HepG2 (cell line): ENCODE data around the gene DOCK9. TPM values are rescaled to one million over a fixed set of nuclear protein-coding genes. Genes with fewer than 3 reads are reported as not detected.

ENCODE experiments used
- ATAC-seq: fragments of 200-7000 bp; cut with Tn5 transposase; 3 replicates; pipeline ENCODE4 v1.9.1; 2020; ENCODE audit warnings: mild to moderate bottlenecking, moderate library complexity
- BruUV-seq: library from RNA; stranded (reverse); fragments of 400-500 nt; replicated peaks from 2 replicates; lab custom pipeline; 2021; lab: Mats Ljungman, UMichigan
- CTCF ChIA-PET: fragments of 300-600 bp; formaldehyde crosslinking; extraction: SDS; loops from one replicate; lab custom pipeline; 2021; ENCODE audit warnings: low total read pairs, inconsistent platforms, low intra/inter-chr PET ratio; lab: Yijun Ruan, JAX
- POLR2A ChIA-PET: fragments of 350-600 bp; sonication (Branson Sonifier 250); formaldehyde crosslinking; loops from one replicate; lab custom pipeline; 2020; ENCODE audit warnings: antibody characterized with exemption, inconsistent platforms; lab: Yijun Ruan, JAX
- DNase-seq: peaks from one replicate; pipeline ENCODE4 v3.0.0-alpha.2; 2015; ENCODE audit warnings: low spot score
- FAIRE-seq: peaks from 3 replicates; lab custom pipeline; 2011; peaks lifted over from hg19 to GRCh38; lab: Jason Lieb, UNC
- H2AFZ ChIP-seq: one replicate; pipeline ENCODE4 v1.6.1; 2011; ENCODE audit warnings: low read length, inconsistent platforms
- H3K27ac ChIP-seq: fragments of 300-600 bp; 3 replicates; pipeline ENCODE4 v1.8.0; 2011; ENCODE audit warnings: mixed run types, mild to moderate bottlenecking, mixed read lengths, low read length, inconsistent platforms; ENCODE audit not compliant: insufficient read depth; ENCODE audit errors: extremely low read length
- H3K27me3 ChIP-seq, 2 experiments: fragments of 200-600 bp in 1 of 2; 2 replicates in 1 of 2; 3 replicates in 1 of 2; pipeline versions ENCODE4 v1.6.0 to v1.8.0; 2011; ENCODE audit warnings: low read length in 2 of 2, mild to moderate bottlenecking in 2 of 2, moderate library complexity in 2 of 2, inconsistent platforms in 1 of 2; ENCODE audit not compliant: insufficient read depth in 2 of 2, control insufficient read depth in 1 of 2
- H3K36me3 ChIP-seq, 2 experiments: fragments of 200-600 bp in 1 of 2; replicated peaks in 1 of 2; 2 replicates in 1 of 2; 3 replicates in 1 of 2; pipeline versions ENCODE4 v1.5.1 to v1.8.0; 2011; ENCODE audit warnings: low read length in 2 of 2, inconsistent platforms in 1 of 2; ENCODE audit not compliant: insufficient read depth in 2 of 2, control insufficient read depth in 1 of 2
- H3K4me1 ChIP-seq: 2 replicates; pipeline ENCODE4 v1.5.1; 2012; ENCODE audit warnings: low read length, inconsistent platforms; ENCODE audit not compliant: insufficient read depth
- H3K4me2 ChIP-seq: 2 replicates; pipeline ENCODE4 v1.6.0; 2011; ENCODE audit warnings: low read depth, low read length, inconsistent platforms
- H3K4me3 ChIP-seq, 3 experiments: fragments of 200-600 bp in 1 of 3; sonication (generic), shearing (Covaris generic) in 1 of 3; replicated peaks in 1 of 3; 2 replicates each; pipeline ENCODE4 v1.5.1; 2011 to 2016; ENCODE audit warnings: low read length in 3 of 3, inconsistent platforms in 2 of 3, low read depth in 2 of 3, mild to moderate bottlenecking in 2 of 3, control low read depth in 1 of 3, mixed read lengths in 1 of 3; ENCODE audit not compliant: insufficient read depth in 1 of 3
- H3K79me2 ChIP-seq: one replicate; pipeline ENCODE4 v1.6.1; 2011; ENCODE audit warnings: low read length, inconsistent platforms; ENCODE audit not compliant: insufficient read depth
- H3K9ac ChIP-seq: 2 replicates; pipeline ENCODE4 v1.6.0; 2011; ENCODE audit warnings: mild to moderate bottlenecking, low read depth, low read length, inconsistent platforms; ENCODE audit not compliant: insufficient read depth
- H3K9me3 ChIP-seq: 2 replicates; pipeline ENCODE4 v1.5.1; 2012; ENCODE audit warnings: mild to moderate bottlenecking, low read length
- H4K20me1 ChIP-seq: 2 replicates; pipeline ENCODE4 v1.6.0; 2011; ENCODE audit warnings: inconsistent platforms, mild to moderate bottlenecking, low read length, moderate library complexity; ENCODE audit not compliant: insufficient read depth
- ARHGAP35 ChIP-seq: sonication (generic); formaldehyde crosslinking; IDR thresholded peaks from 2 replicates; pipeline ENCODE4 v1.9.0; 2022; ENCODE audit warnings: mild to moderate bottlenecking, inconsistent platforms, moderate library complexity, missing genetic modification reagents, borderline replicate concordance
- BCL3 ChIP-seq: sonication (generic); formaldehyde crosslinking; IDR thresholded peaks from 2 replicates; pipeline ENCODE4 v1.5.1; 2020; ENCODE audit warnings: mild to moderate bottlenecking, missing genetic modification reagents, moderate library complexity
- CERS6 ChIP-seq: sonication (generic); formaldehyde crosslinking; IDR thresholded peaks from 2 replicates; pipeline ENCODE4 v1.5.0; 2020; ENCODE audit warnings: missing genetic modification reagents
- GABPA ChIP-seq, 2 experiments: IDR thresholded peaks; 2 replicates each; pipeline ENCODE4 v1.6.1; 2011 to 2016; ENCODE audit warnings: low read depth in 2 of 2, low read length in 1 of 2, missing biosample characterization in 1 of 2, missing genetic modification characterization in 1 of 2
- NFIC ChIP-seq: IDR thresholded peaks from 2 replicates; pipeline ENCODE4 v1.6.1; 2012; ENCODE audit warnings: mild to moderate bottlenecking, low read length, inconsistent platforms
- PLSCR1 ChIP-seq: sonication (generic); formaldehyde crosslinking; IDR thresholded peaks from 2 replicates; pipeline ENCODE4 v1.5.0; 2020; ENCODE audit warnings: missing genetic modification reagents, mild to moderate bottlenecking, borderline replicate concordance
- ZBTB21 ChIP-seq: sonication (generic); formaldehyde crosslinking; IDR thresholded peaks from 2 replicates; pipeline ENCODE4 v1.4.0; 2020; ENCODE audit warnings: missing genetic modification reagents
- WGBS: methylation state at CpG from one replicate; pipeline ENCODE4 v1.1.6; 2017; ENCODE audit warnings: low lambda C conversion rate; 5-methylcytosine and 5-hydroxymethylcytosine counted together
- in situ Hi-C: cut with HindIII; loops from 2 replicates; pipeline ENCODE4 v1.10.0; 2017; ENCODE audit warnings: low pct_unique_long_range_greater_than_20kb; ENCODE audit not compliant: extremely low pct_ligation_motif_present
- intact Hi-C: fragments of 100-400 bp; cut with micrococcal nuclease; formaldehyde crosslinking; loops from one replicate; pipeline ENCODE4 v1.10.0; 2022; ENCODE audit not compliant: unreplicated experiment
- polyA plus RNA-seq, 8 experiments: library from polyadenylated mRNA; depleted of rRNA in 3 of 8; stranded (reverse) in 7 of 8; unstranded in 1 of 8; fragments of >200 nt; fragmentation: Illumina TruSeq in 4 of 8; extraction: Trizol in 4 of 8; gene quantifications; 2 replicates each; pipeline versions ENCODE4 v1.2.1 to v1.2.3, GENCODE V29; 2011 to 2016; ENCODE audit warnings: low read depth in 4 of 8, missing spikeins in 1 of 8, mixed read lengths in 1 of 8; ENCODE audit not compliant: insufficient read depth in 1 of 8
- total RNA-seq, 5 experiments: library from RNA; depleted of rRNA; stranded (reverse); fragments of >200 nt; fragmentation: Illumina TruSeq; extraction: Trizol; gene quantifications; 2 replicates each; pipeline ENCODE4 v1.2.3, GENCODE V29; 2016; ENCODE audit warnings: low read depth in 1 of 5

The DOCK9 gene
- total and polyA plus RNA-seq, 2 of the 13 experiments (the other 11 are each of a cell fraction or from before 2014, with no cell fraction given) = 0.44 to 0.97 TPM

- no peak for TF ChIP-seq PLSCR1
- no peak for TF ChIP-seq ZBTB21 (CRISPR knock-in tag)
- TF ChIP-seq CERS6 (CRISPR knock-in tag) = no peak
- no peak for TF ChIP-seq ARHGAP35 (CRISPR knock-in tag)
- no peak for TF ChIP-seq NFIC
- no peak for TF ChIP-seq BCL3 (CRISPR knock-in tag)
- TF ChIP-seq GABPA (IDR thresholded peaks at IDR 0.05; ENCODE audit: low read depth, low read length) = no peak
- no peak for TF ChIP-seq GABPA (CRISPR knock-in tag; IDR thresholded peaks at IDR 0.05; ENCODE audit: low read depth)
These were observed 37.4 kb downstream of the DOCK9 start (continued) for GRCh38 chr13:98940325-98941001.

GRCh38 chr13:98939660-98940191 lies 38.1 kb downstream of the DOCK9 start:
- Histone ChIP-seq H3K4me2 (no peak overlapping the region), H3K27ac (no peak overlapping the region), H3K4me1 (no peaks in the 10 kb centered on the region), H3K4me3 (no peak overlapping the region), H3K9me3 (no peaks in the 10 kb centered on the region), H3K79me2 (no peaks in the 10 kb centered on the region), H2AFZ (no peak overlapping the region), H3K27me3 (no peaks in the 10 kb centered on the region), H3K9ac (no peak overlapping the region), H3K36me3 (no peaks in the 10 kb centered on the region), H4K20me1 (no peaks in the 10 kb centered on the region)
- ATAC-seq (no peak), FAIRE-seq (no peak), DNase-seq (no peak)
- CTCF ChIA-PET = no interaction called here
- POLR2A ChIA-PET = no interaction called here
- in situ Hi-C loops (no loop called here), intact Hi-C loops (no loop called here)
- no TSS peak for BruUV-seq
- WGBS = 41% methylated on average over 5 of the region's 5 CpGs
- TF ChIP-seq CERS6 (CRISPR knock-in tag) = no peak
